SK-N-SH treated with all-trans-retinoic acid at 6 μM for 48 hours (cell line): ENCODE results near the gene OTOG.

Experiments
- ATAC-seq: fragments of 200-7000 bp; cut with Tn5 transposase; 3 replicates; pipeline ENCODE4 v1.9.1; 2020; ENCODE audit warnings: mild to moderate bottlenecking, moderate library complexity
- ARNTL ChIP-seq: fragments of 450-650 bp; formaldehyde crosslinking; IDR thresholded peaks from 2 replicates; pipeline ENCODE4 v1.5.0; 2020; ENCODE audit warnings: low read depth, mild to moderate bottlenecking, moderate library complexity, borderline replicate concordance
- BACH2 ChIP-seq: fragments of 250-450 bp; sonication (Bioruptor Pico); IDR thresholded peaks from 2 replicates; pipeline ENCODE4 v1.9.0; 2021; ENCODE audit warnings: mild to moderate bottlenecking, borderline replicate concordance
- CSRNP3 ChIP-seq: fragments of 250-450 bp; sonication (Bioruptor Pico); IDR thresholded peaks from 2 replicates; pipeline ENCODE4 v1.5.1; 2021; ENCODE audit warnings: mild to moderate bottlenecking, moderate library complexity
- ESRRG ChIP-seq: fragments of 250-450 bp; sonication (Bioruptor Pico); IDR thresholded peaks from 2 replicates; pipeline ENCODE4 v1.6.1; 2021; ENCODE audit warnings: mild to moderate bottlenecking
- GLIS3 ChIP-seq: fragments of 250-450 bp; sonication (Bioruptor Pico); IDR thresholded peaks from 2 replicates; pipeline ENCODE4 v1.5.0; 2020; ENCODE audit warnings: mild to moderate bottlenecking, moderate library complexity
- ISL1 ChIP-seq: fragments of 250-450 bp; sonication (Bioruptor Pico); IDR thresholded peaks from 2 replicates; pipeline ENCODE4 v2.1.2; 2022; ENCODE audit warnings: mild to moderate bottlenecking, moderate library complexity
- PATZ1 ChIP-seq: fragments of 250-450 bp; sonication (Bioruptor Pico); IDR thresholded peaks from 2 replicates; pipeline ENCODE4 v1.8.0; 2020; ENCODE audit warnings: mild to moderate bottlenecking, moderate library complexity, borderline replicate concordance
- PPARA ChIP-seq: fragments of 250-450 bp; sonication (Bioruptor Pico); IDR thresholded peaks from 2 replicates; pipeline ENCODE4 v1.5.0; 2020; ENCODE audit warnings: mild to moderate bottlenecking, borderline replicate concordance
- RARB ChIP-seq: fragments of 250-450 bp; sonication (Bioruptor Pico); IDR thresholded peaks from 2 replicates; pipeline ENCODE4 v1.8.0; 2021; ENCODE audit warnings: mild to moderate bottlenecking, moderate library complexity
- SNAI2 ChIP-seq: fragments of 250-450 bp; sonication (Bioruptor Pico); IDR thresholded peaks from 2 replicates; pipeline ENCODE4 v1.5.0; 2020; ENCODE audit warnings: mild to moderate bottlenecking, moderate library complexity
- TCF4 ChIP-seq: fragments of 250-450 bp; sonication (Bioruptor Pico); IDR thresholded peaks from 2 replicates; pipeline ENCODE4 v1.8.0; 2021; ENCODE audit warnings: mild to moderate bottlenecking, moderate library complexity, borderline replicate concordance
- TOX ChIP-seq: fragments of 250-450 bp; sonication (Bioruptor Pico); IDR thresholded peaks from 2 replicates; pipeline ENCODE4 v1.8.0; 2021; ENCODE audit warnings: mild to moderate bottlenecking, moderate library complexity, borderline replicate concordance
- ZC3H10 ChIP-seq: fragments of 250-450 bp; sonication (Bioruptor Pico); IDR thresholded peaks from 2 replicates; pipeline ENCODE4 v1.5.1; 2021; ENCODE audit warnings: mild to moderate bottlenecking, moderate library complexity
- ZFP3 ChIP-seq: fragments of 250-450 bp; sonication (Bioruptor Pico); IDR thresholded peaks from 2 replicates; pipeline ENCODE4 v1.5.0; 2020; ENCODE audit warnings: mild to moderate bottlenecking, moderate library complexity
- ZFP30 ChIP-seq: fragments of 450-650 bp; formaldehyde crosslinking; IDR thresholded peaks from 2 replicates; pipeline ENCODE4 v1.5.0; 2022; ENCODE audit warnings: mild to moderate bottlenecking, moderate library complexity
- ZNF565 ChIP-seq: fragments of 450-650 bp; formaldehyde crosslinking; conservative IDR thresholded peaks from 2 replicates; pipeline ENCODE4 v1.5.0; 2020; ENCODE audit warnings: low read depth, mild to moderate bottlenecking, moderate library complexity
- ZNF70 ChIP-seq: fragments of 450-650 bp; formaldehyde crosslinking; IDR thresholded peaks from 2 replicates; pipeline ENCODE4 v1.5.0; 2020; ENCODE audit warnings: mild to moderate bottlenecking, moderate library complexity
- ZNF8 ChIP-seq: fragments of 450-650 bp; formaldehyde crosslinking; IDR thresholded peaks from 2 replicates; pipeline ENCODE4 v1.5.0; 2020; ENCODE audit warnings: mild to moderate bottlenecking, moderate library complexity
- TF ChIP-seq, protein P1 (sequence below): fragments of 250-450 bp; sonication (Bioruptor Pico); IDR thresholded peaks from 2 replicates; pipeline ENCODE4 v1.5.1; 2020; ENCODE audit warnings: low read depth, mild to moderate bottlenecking, moderate library complexity
- TF ChIP-seq, protein P2 (sequence below): fragments of 250-450 bp; sonication (Bioruptor Pico); IDR thresholded peaks from 2 replicates; pipeline ENCODE4 v1.8.0; 2021; ENCODE audit warnings: low read depth, mild to moderate bottlenecking, moderate library complexity, borderline replicate concordance

Gene OTOG

DNA sequence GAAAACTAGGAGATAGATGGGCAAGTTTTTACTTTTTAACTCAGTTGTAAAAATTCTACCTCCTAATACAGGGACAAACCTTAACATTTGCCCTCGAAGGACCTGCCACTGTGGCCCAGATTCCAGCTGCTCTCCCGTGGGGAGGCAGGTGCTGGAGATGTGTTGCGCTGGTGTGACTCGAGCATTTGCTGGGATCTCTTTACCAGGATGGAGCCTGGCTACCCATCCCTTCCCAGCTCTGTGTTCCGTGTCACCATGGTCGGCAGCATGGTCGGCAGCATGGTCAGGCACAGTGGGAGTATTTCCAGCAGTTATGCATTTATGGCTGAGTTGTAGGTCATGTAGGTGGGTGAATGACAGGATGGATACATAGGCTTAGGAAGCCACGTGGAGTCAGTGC is 41.1 kb downstream of the OTOG start (continued):
- TF ChIP-seq ZNF565 (CRISPR knock-in tag): no peak
- no peak for TF ChIP-seq GLIS3 (CRISPR knock-in tag)
- no peak for TF ChIP-seq RARB (CRISPR knock-in tag)
- TF ChIP-seq ZFP30 (CRISPR knock-in tag): no peak
- TF ChIP-seq ZFP3 (CRISPR knock-in tag): no peak
- TF ChIP-seq TCF4: no peak
- TF ChIP-seq ISL1 (CRISPR knock-in tag): no peak

DNA sequence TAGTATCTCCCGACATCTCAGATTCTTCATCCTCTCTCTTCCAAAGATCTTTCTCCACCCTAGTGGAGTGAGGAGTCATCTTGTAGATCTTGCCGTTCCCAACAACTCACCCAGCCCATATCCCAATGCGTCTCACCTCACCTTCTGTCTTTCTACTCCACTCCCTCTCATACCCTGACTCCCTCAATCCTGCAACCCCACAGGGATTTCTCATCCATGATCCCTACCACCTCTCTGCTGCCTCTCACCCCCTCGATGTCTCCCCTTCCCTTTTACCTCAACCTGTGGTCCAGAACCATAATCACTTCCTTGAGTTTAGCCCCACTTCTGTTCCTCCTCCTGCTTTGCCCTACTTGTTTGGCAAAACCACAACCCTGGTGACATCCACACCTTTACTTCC is 41.7 kb downstream of the OTOG start:
- TF ChIP-seq ZNF565 (CRISPR knock-in tag) (no peak), ESRRG (CRISPR knock-in tag) (no peak), TCF4 (no peak), CSRNP3 (no peak), ZFP30 (CRISPR knock-in tag) (no peak), RARB (CRISPR knock-in tag) (no peak), PPARA (no peak), ISL1 (CRISPR knock-in tag) (no peak), ZNF70 (CRISPR knock-in tag) (no peak), GLIS3 (CRISPR knock-in tag) (no peak), ZFP3 (CRISPR knock-in tag) (no peak), SNAI2 (CRISPR knock-in tag) (no peak), TOX (CRISPR knock-in tag) (no peak), ARNTL (no peak)
- TF ChIP-seq, protein P1, sequence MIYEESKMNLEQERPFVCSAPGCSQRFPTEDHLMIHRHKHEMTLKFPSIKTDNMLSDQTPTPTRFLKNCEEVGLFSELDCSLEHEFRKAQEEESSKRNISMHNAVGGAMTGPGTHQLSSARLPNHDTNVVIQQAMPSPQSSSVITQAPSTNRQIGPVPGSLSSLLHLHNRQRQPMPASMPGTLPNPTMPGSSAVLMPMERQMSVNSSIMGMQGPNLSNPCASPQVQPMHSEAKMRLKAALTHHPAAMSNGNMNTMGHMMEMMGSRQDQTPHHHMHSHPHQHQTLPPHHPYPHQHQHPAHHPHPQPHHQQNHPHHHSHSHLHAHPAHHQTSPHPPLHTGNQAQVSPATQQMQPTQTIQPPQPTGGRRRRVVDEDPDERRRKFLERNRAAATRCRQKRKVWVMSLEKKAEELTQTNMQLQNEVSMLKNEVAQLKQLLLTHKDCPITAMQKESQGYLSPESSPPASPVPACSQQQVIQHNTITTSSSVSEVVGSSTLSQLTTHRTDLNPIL (CRISPR knock-in tag): no peak
- TF ChIP-seq, protein P2, sequence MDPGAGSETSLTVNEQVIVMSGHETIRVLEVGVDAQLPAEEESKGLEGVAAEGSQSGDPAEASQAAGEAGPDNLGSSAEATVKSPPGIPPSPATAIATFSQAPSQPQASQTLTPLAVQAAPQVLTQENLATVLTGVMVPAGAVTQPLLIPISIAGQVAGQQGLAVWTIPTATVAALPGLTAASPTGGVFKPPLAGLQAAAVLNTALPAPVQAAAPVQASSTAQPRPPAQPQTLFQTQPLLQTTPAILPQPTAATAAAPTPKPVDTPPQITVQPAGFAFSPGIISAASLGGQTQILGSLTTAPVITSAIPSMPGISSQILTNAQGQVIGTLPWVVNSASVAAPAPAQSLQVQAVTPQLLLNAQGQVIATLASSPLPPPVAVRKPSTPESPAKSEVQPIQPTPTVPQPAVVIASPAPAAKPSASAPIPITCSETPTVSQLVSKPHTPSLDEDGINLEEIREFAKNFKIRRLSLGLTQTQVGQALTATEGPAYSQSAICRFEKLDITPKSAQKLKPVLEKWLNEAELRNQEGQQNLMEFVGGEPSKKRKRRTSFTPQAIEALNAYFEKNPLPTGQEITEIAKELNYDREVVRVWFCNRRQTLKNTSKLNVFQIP (CRISPR knock-in tag): no peak
- no peak for ATAC-seq

DNA sequence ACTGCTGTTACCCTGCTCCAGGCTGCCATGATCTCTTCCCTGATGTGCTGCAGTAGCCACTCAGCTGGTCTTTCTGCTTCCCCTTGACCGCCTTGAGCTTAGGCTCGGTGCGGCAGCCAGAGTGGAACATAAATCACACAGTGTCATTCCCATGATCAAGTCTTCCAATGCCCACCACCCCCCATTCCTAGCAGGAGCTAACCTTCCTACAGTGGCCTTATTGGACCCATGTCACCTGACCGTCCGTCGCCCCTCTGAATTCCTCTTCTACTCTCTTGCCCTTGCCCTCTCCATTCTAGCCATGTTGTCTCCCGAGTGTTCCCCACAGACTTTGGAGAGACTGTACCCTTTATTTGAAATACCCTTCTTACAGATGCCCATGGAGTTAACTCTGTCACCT is 43.4 kb downstream of the OTOG start:
- TF ChIP-seq GLIS3 (CRISPR knock-in tag): no peak
- ATAC-seq: no peak

DNA sequence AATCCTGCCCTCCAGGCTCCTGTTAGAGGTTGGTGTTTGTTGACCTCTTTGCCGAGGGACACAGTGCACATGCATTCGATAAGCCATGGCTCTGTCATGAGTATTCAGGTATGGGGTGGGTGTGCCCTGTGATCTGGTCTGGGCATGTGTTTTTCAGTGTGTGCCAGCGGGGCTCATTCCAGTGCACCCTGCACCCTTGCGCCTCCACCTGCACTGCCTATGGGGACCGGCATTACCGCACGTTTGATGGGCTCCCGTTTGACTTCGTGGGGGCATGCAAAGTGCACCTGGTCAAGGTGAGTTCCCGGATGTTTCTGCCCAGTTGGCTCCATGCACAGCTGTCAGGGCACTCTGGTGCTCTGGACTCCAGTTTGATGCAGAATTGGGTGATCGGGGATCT is 44.2 kb downstream of the OTOG start:
- no peak for ATAC-seq
- TF ChIP-seq BACH2 (CRISPR knock-in tag): no peak
- TF ChIP-seq, protein P1 (CRISPR knock-in tag): no peak
- no peak for TF ChIP-seq ZNF8 (CRISPR knock-in tag)
- no peak for TF ChIP-seq ESRRG (CRISPR knock-in tag)
- no peak for TF ChIP-seq PATZ1 (CRISPR knock-in tag)
- TF ChIP-seq ZNF565 (CRISPR knock-in tag): no peak
- no peak for TF ChIP-seq PPARA
- no peak for TF ChIP-seq ZFP3 (CRISPR knock-in tag)
- TF ChIP-seq ARNTL: no peak
- no peak for TF ChIP-seq ZNF70 (CRISPR knock-in tag)
- no peak for TF ChIP-seq RARB (CRISPR knock-in tag)
- TF ChIP-seq SNAI2 (CRISPR knock-in tag): no peak
- TF ChIP-seq CSRNP3: no peak
- no peak for TF ChIP-seq ZC3H10 (CRISPR knock-in tag)
- TF ChIP-seq TOX (CRISPR knock-in tag): no peak
- TF ChIP-seq, protein P2 (CRISPR knock-in tag): no peak
